SU-DHL-6 (cell line): Measurements from ENCODE around the gene TOR4A.

Source experiments
- CTCF ChIP-seq: fragments of 200-600 bp; sonication (generic); IDR thresholded peaks from one replicate; pipeline ENCODE4 v1.5.1; 2017; ENCODE audit warnings: antibody characterized with exemption, mild to moderate bottlenecking, low read length, moderate library complexity; ENCODE audit not compliant: insufficient read depth, poor library complexity, severe bottlenecking
- EZH2phosphoT487 ChIP-seq: fragments of 200-600 bp; sonication (generic), shearing (Covaris generic); conservative IDR thresholded peaks from 2 replicates; pipeline ENCODE4 v1.6.1; 2018; ENCODE audit warnings: mild to moderate bottlenecking, antibody characterized with exemption, low read length, moderate library complexity, mixed read lengths

- TF ChIP-seq CTCF (no peak), EZH2phosphoT487 (no peak)
Observed at GRCh38 chr9:137269231-137269772, 8.2 kb upstream of the TOR4A start.
